NCI-H524 (cell line): ENCODE measurements around the gene VEGFD.

Experiments
- DNase-seq, 2 experiments: peaks; one replicate each; lab custom pipeline; 2025; lab: John Stamatoyannopoulos, UW

VEGFD gene

GRCh38 chrX:15359701-15360100 is 24.5 kb downstream of the VEGFD start:
- no peak for DNase-seq

DNA sequence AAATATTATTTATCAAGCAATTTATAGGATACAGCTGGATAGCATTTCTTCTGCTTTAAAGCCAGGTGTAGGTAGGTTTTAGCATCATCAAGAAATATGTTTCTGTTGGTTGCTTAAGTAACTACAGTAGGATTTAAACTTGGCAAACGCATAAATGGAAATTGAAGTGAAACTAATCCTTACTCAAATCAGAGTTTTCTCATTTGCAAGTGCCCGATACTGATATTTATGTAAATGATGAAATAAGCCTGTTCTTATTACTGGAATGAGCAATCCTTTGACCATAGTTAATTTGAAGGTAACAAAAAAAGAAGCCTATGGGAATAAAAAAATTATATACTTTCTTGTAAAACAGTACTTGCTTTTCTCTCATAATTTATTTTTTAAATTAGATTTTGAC is 25.7 kb downstream of the VEGFD start:
- no peak for DNase-seq

GRCh38 chrX:15356444-15356843 is 27.8 kb downstream of the VEGFD start:
- no peak for DNase-seq

GRCh38 chrX:15350329-15350996 is 33.8 kb downstream of the VEGFD start:
- peak; percentile 93 to 96 for DNase-seq

DNA sequence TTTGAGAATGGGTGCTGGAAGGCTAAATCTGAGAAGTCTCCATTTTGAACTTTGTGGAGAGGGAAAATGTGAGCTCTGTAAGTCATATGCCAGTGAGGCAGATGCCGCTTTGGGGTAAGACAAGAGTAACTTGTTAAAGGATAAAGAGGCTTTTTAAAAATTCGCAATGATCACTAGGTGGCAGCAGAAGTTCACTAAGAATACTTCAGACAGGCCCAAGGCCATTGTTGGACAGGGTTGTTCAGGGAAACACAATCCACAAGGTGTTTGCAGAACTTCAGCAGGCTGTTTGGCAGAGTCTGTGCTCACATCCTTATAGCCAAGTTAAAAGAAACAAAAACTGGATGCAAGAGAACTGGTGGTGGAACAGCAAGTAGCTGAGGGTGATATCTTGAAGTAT is 35.2 kb downstream of the VEGFD start:
- peak; percentile 72 to 88 for DNase-seq

- DNase-seq, result no peak
Observed at GRCh38 chrX:15345976-15346375, 38.2 kb downstream of the VEGFD start.

GRCh38 chrX:15344106-15344505 is 40.1 kb downstream of the VEGFD start:
- DNase-seq, result no peak

DNA sequence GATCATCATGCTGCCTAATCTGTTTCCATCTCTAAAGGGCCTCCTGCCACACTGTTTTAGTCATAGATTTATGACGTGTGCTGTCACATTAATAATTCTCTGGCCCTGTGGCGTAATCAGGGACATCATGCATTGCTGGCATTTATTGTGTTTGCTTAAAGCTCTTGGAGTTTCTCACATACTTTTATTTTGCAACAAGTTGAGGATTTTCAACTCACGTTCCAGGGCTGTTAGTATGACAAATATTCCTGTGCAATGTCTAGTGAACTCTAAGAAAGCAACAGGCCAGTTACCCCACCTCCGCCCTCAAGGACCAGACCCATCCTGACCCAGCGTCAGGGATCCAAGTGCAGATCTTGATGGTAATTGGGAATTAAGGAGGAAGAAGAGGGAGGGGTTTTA is 41.1 kb downstream of the VEGFD start:
- DNase-seq, result no peak

GRCh38 chrX:15340867-15341266 is 43.3 kb downstream of the VEGFD start:
- no peak for DNase-seq

DNA sequence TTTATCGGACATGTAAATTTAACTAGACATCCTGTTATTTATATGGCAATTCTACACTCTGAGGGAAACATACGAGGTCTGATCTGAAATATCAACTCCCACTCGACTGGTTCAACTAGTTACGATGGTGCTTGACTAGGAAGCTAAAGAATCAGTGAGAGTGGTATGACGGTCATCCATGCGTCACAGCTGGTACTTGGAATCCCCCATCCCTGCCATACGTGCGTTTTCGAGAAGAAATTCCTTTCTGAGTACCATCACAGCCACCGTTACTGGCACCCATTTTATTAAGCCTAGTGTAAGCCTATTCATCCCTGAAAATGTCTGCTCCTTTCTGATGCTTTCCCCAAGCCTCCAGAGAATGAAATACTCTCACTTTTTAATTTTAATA is 48.2 kb downstream of the VEGFD start:
- peak; percentile 27 to 65 for DNase-seq

DNA sequence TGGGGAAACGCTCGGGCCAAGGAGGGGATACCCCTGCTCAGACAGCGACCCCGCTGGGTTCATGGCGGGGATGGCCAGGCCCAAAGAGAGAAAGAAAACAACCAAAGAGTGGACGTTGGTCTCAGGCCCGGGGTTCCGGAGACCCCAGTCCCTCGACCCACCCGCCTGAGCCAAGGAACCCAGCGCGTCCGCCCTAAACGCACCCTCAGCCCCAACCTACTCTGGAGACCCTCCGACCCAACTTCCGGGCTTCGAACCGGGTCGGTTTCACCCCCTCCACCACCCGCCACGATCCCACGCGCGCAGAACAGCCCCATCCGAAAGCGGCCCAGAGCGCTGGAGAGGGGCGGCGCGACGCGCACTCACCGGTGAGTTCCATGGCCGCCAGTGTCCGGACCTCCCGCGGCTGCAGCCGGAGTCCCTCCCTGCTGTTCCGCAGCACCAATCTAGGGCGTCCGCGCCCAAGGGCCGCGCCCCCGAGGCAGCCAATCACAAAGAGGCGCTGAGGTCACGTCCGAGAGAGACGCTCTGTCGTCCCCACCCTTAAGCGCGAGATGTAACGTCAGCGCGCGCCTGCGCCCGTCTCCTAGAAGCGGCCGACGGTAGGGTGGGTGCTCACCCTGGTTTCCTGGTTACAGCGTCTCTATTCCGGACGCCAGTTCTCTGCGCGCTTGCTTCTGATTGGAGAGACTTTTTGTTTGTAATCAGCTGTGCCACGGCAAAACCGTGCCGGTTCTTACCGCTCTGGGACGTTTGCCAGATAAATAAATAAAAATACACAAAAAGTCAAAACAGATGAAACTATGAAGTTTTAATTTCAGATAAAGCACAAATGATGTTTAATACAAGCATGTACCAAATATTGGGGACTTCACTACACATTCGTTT is 48.8 kb downstream of the VEGFD start, which contains the start of gene PIGA:
Gene PIGA (minus strand): TSS at position 389 of the 888 bp plus-strand sequence. CDS start 3,593 bp downstream, outside the sequence.
- peak; percentile 97 to 98 for DNase-seq

DNA sequence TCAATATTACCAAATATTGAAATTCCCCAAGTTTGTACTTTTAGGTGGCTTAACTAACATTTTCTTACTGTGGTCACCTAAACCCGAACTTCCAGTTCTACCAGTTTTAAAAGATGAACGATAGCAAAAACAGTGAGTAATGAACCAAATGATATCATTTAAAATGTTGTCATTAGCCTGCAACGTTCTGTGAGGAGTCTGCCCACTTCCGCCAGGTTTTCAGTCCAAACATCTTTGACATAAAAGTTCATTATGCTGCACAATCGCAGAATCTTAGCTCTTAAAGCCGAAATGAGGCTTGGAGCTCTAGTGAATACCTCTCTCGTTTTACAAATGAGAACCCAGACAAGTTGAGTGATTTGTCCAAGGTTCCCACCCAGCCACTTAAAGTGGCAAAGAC is 49.7 kb downstream of the VEGFD start:
- DNase-seq, result no peak

- no peak for DNase-seq
Observed at GRCh38 chrX:15328821-15329220, 55.4 kb downstream of the VEGFD start.

DNA sequence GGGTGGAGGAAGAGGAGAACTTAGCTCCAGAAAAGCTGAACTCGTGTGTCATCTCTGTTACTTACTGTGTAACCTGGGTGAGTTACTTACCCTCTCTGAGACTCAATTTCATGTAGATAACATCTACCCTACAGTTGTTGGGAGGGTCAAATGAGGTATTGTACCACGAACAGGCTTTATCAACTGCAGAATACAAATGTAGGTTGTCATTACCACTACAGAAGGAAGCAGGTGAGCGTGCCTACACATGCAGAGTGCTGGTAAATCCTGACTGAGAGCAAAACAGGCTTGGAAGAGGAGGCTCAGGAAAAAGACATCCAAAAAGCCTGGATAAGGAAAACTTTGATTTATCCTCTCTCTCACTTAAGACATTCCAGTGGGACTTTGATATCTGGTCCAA is 56.1 kb downstream of the VEGFD start:
- no peak for DNase-seq

DNA sequence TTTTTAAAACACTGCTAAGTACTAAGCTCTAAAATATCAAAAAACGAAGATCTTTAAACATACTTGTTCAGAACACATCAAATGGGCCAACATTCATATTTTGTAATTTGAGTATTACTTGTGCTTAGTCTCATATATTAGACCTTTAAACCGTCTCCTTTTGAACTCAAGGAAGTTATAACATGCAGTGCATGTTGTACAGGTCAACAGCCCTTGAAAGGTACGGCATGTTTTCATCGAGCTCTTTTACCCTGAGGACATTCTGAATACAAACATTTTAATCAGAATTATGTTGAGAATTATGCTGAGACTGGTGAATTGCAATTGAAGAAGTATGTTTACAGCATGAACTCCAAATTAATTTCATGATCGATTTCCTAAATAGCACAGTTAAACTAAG is 61.7 kb downstream of the VEGFD start:
- DNase-seq, result no peak

DNA sequence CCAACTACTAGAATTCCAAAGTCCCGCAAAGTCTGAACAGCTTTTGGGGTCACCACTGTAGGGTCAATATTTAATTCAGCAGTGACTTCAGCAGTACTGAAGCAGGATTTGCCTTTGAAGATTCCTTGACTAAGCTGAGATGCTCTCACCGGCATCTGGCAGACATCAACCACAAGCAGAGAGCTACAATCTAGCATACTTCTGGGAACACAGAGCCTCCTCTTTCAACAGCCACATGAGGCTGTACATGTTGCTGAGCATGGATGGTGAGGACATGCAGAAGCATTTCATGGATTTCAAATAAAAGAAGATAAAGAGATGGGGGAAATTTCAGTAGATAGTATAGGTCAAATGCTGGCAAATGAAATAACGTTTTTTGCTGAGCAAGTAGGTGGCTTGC is 62.1 kb downstream of the VEGFD start:
- DNase-seq, result no peak

DNA sequence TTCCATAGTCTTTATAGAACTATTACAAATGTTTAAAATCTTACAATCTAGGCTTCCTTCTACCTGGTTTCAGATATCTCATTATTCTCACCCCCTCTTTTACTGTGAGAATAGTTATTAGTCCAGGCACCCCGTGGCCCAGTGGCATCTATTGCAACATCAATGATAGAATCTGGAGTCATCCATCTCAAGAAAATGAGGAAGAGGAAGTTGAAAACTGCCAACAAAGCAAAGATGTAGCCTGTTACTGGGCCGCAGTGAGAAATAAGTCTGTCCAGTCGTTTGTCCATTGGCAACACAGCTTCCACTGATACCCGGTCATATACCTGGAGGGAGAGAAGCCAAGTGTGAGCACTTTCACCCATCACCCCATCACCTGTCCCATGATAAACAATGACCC is 62.8 kb downstream of the VEGFD start:
- no peak for DNase-seq

GRCh38 chrX:15320297-15320696 is 63.9 kb downstream of the VEGFD start:
- no peak for DNase-seq

DNA sequence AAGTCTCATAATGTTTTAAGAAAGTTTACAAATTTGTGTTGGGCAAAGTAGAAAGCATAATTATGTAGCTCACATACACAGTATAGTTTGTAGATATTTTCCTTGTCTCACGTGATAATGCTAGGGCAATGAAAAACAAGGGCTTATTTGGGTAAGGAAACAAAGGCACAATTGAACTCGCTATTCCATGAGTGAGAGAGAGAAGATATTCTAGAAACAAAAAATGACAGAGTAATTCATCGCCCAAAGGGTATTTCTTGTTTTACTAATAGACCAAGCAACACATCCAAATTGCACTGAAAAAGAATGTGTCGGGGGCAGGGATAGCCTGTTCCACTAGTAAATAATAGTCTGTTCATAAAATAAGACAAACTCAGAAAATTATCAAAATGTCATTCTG is 65.1 kb downstream of the VEGFD start:
- DNase-seq, result no peak

- DNase-seq, result no peak
Observed at GRCh38 chrX:15315509-15315908, 68.7 kb downstream of the VEGFD start, which contains the start of gene ASB11. Gene ASB11, minus strand, starts transcription at chrX:15315640. Its CDS starts 35 bp downstream, at chrX:15315605.

- DNase-seq, result no peak
Observed at GRCh38 chrX:15314472-15314871, 69.7 kb downstream of the VEGFD start.

DNA sequence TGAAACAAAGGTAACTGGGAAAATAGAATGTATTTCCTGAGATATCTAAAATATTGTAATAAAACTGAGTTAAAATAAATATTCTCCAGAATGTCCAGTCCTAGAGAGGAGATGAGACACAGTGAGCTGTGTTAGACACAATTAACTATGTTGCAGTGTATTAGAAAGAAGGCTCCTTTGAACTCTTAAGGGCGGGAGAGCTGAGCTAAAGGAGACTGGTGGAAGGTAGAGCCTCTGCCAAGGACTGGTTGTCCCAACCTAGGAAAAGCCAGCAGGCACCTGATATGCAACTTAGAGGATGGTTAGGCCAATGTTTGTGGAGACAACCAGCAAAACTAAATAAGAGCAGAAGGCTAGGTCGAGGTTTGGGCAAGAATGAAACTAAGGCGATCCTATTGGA is 73.1 kb downstream of the VEGFD start:
- no peak for DNase-seq

GRCh38 chrX:15310117-15310516 is 74.1 kb downstream of the VEGFD start:
- DNase-seq, result no peak
